GM13976 (cell line): ENCODE measurements around the gene PGBD4.

Experiments
- DNase-seq: peaks from one replicate; pipeline ENCODE4 v3.0.0; 2012; ENCODE audit warnings: low spot score
- CTCF ChIP-seq: IDR thresholded peaks from 2 replicates; pipeline ENCODE4 v1.5.1; 2012; ENCODE audit warnings: borderline replicate concordance, mild to moderate bottlenecking; ENCODE audit not compliant: insufficient read depth; ENCODE audit errors: extremely low read depth, missing control alignments, control extremely low read depth
- in situ Hi-C: fragments of 300-500 bp; cut with MboI; formaldehyde crosslinking; loops from one replicate; pipeline ENCODE4 v1.12.0; 2022; ENCODE audit warnings: low sequenced_read_pairs, mixed read lengths, inconsistent platforms; ENCODE audit not compliant: unreplicated experiment

Gene PGBD4

GRCh38 chr15:34101366-34102174 lies at the start of gene PGBD4, which contains the start of gene EMC7:
TSS of gene PGBD4 (plus strand) at chr15:34102083. CDS start at chr15:34102532, 449 bp downstream.
TSS of gene EMC7 (minus strand) at chr15:34101862. CDS start at chr15:34101839, 23 bp downstream.
- TF ChIP-seq CTCF: no peak
- DNase-seq: peak; percentile 92
- in situ Hi-C loops: loop anchor here (10.0 kb wide), 1 partner anchor 113 kb away; the partner anchor contains the start of gene KATNBL1

GRCh38 chr15:34054081-34054707 lies 47.7 kb upstream of the PGBD4 start:
- DNase-seq: no peak
- in situ Hi-C loops: loop anchor here (25.0 kb wide), 1 partner anchor 308 kb away; the partner anchor contains the start of gene LPCAT4
- no peak for TF ChIP-seq CTCF

- in situ Hi-C loops: loop anchor here (25.0 kb wide), 1 partner anchor 306 kb away; the partner anchor contains the start of gene LPCAT4
- no peak for TF ChIP-seq CTCF
- no peak for DNase-seq
These were observed 45.9 kb upstream of the PGBD4 start for GRCh38 chr15:34055868-34056595.

GRCh38 chr15:34056911-34057310 lies 45.0 kb upstream of the PGBD4 start:
- no peak for TF ChIP-seq CTCF
- DNase-seq: no peak
- in situ Hi-C loops: loop anchor here (25.0 kb wide), 1 partner anchor 305 kb away; the partner anchor contains the start of gene LPCAT4

GRCh38 chr15:34059476-34059875 lies 42.4 kb upstream of the PGBD4 start:
- no peak for TF ChIP-seq CTCF
- in situ Hi-C loops: loop anchor here (25.0 kb wide), 1 partner anchor 303 kb away; the partner anchor contains the start of gene LPCAT4
- no peak for DNase-seq

GRCh38 chr15:34059946-34060345 lies 41.9 kb upstream of the PGBD4 start:
- no peak for DNase-seq
- in situ Hi-C loops: loop anchor here (5.0 to 25.0 kb wide), 2 partner anchors 152 to 302 kb away; partner anchors contain the start of genes KATNBL1 and LPCAT4
- TF ChIP-seq CTCF: no peak
